DMS53 treated with DMSO at 0.1 percent for 48 hours (cell line): ENCODE data around the gene AHCYL2.
"Not testable (repeated sequence)": the region's sequence is repeated elsewhere in the genome, so short reads cannot be mapped to it uniquely, and the experiment has no call there.

Source experiments
- DNase-seq: peaks from one replicate; lab custom pipeline; 2025; ENCODE audit not compliant: unreplicated experiment; lab: John Stamatoyannopoulos, UW

The AHCYL2 gene

GRCh38 chr7:129347330-129347729 lies 122.5 kb downstream of the AHCYL2 start:
- DNase-seq = no peak

- DNase-seq = no peak
Measured at GRCh38 chr7:129348023-129348740, 123.4 kb downstream of the AHCYL2 start.

- no peak for DNase-seq
Measured at GRCh38 chr7:129351320-129351719, 126.5 kb downstream of the AHCYL2 start.

GRCh38 chr7:129353104-129353503 lies 128.3 kb downstream of the AHCYL2 start:
- not testable (repeated sequence) for DNase-seq

- no peak for DNase-seq
Measured at GRCh38 chr7:129354428-129355157, 129.8 kb downstream of the AHCYL2 start.

- no peak for DNase-seq
Measured at GRCh38 chr7:129356176-129356575, 131.3 kb downstream of the AHCYL2 start.

GRCh38 chr7:129359176-129359575 lies 134.3 kb downstream of the AHCYL2 start:
- no peak for DNase-seq

- no peak for DNase-seq
Measured at GRCh38 chr7:129359638-129360037, 134.8 kb downstream of the AHCYL2 start.

- DNase-seq = no peak
Measured at GRCh38 chr7:129361771-129362170, 136.9 kb downstream of the AHCYL2 start.

- no peak for DNase-seq
Measured at GRCh38 chr7:129362496-129362895, 137.7 kb downstream of the AHCYL2 start.

- no peak for DNase-seq
Measured at GRCh38 chr7:129367349-129367699, 142.5 kb downstream of the AHCYL2 start.

GRCh38 chr7:129367700-129368388 lies 143.0 kb downstream of the AHCYL2 start:
- DNase-seq = peak; percentile 68

- DNase-seq = no peak
Measured at GRCh38 chr7:129368389-129368986, 143.7 kb downstream of the AHCYL2 start.

GRCh38 chr7:129369447-129369846 lies 144.6 kb downstream of the AHCYL2 start:
- not testable (repeated sequence) for DNase-seq

- no peak for DNase-seq
Measured at GRCh38 chr7:129370812-129371211, 146.0 kb downstream of the AHCYL2 start.

- no peak for DNase-seq
Measured at GRCh38 chr7:129371487-129371886, 146.7 kb downstream of the AHCYL2 start.

- no peak for DNase-seq
Measured at GRCh38 chr7:129373651-129374428, 149.0 kb downstream of the AHCYL2 start.

- DNase-seq = no peak
Measured at GRCh38 chr7:129375141-129375938, 150.5 kb downstream of the AHCYL2 start.

- DNase-seq = peak; percentile 36
Measured at GRCh38 chr7:129376076-129376777, 151.4 kb downstream of the AHCYL2 start.
